GM21723 (cell line): ENCODE data around the gene GRIK1.

Source experiments
- ATAC-seq: cut with Tn5 transposase; IDR thresholded peaks from one replicate; pipeline ENCODE4 v1.9.1; 2021; ENCODE audit warnings: mild to moderate bottlenecking, moderate library complexity; ENCODE audit not compliant: unreplicated experiment

GRIK1 gene

GRCh38 chr21:29914326-29914725 is 25.5 kb downstream of the GRIK1 start:
- no peak for ATAC-seq

DNA sequence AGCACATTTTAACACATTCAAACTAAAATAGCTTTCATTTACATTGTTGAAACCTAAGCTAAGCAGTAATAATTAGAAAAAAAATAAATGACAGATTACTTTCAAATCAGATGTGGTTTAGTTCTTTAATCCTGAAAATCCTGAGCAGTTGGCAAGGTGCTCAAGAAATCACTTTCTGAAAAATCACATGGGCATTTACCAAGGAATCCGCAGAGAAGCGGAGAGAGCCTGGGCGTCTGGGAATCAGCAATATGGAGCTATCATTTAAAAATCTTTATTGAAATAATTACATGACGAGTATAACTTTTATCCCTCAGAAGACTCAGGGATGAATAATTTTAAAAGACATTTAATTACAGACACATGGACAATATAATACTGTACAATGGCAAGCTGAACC is 30.2 kb downstream of the GRIK1 start:
- no peak for ATAC-seq

GRCh38 chr21:29904359-29905282 is 35.2 kb downstream of the GRIK1 start:
- ATAC-seq: no peak

DNA sequence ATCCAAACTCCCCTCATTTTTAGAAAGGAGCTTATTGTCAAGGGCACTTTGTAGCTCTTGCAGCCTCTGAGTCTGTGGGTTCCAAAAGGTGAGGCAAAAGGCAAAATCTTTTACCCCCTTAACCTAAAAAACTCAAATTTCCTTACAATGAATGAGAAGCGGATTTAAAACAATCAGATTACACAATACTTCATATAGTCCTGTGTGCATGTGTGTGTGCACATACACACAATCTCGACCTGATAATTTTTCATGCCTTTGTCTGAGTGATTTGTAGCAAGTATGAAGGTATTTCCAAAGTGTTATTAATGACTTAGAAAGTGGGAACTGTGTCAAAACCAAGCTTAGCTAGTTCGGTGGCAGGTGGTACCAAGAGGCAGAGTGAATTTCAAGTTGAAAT is 42.9 kb downstream of the GRIK1 start:
- no peak for ATAC-seq

DNA sequence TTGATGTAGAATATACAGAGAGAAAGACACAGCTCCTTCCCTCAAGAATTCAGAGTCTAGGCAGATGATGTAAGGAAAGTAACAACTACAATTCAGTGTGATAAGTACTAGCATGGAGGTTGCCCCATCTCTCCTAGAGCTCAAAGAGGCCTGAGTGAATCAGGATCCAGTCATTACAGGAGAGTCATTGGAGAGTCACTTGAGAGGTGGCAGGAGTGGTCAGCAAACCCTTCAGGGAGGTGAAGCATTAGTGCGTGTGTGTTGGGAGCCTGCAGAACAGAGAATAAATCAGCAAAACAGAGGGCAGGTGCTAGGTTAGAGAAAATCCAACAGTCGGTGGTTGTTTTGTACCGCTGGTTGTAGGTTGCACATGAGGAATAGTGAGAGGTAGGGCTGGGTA is 46.1 kb downstream of the GRIK1 start:
- ATAC-seq: no peak

DNA sequence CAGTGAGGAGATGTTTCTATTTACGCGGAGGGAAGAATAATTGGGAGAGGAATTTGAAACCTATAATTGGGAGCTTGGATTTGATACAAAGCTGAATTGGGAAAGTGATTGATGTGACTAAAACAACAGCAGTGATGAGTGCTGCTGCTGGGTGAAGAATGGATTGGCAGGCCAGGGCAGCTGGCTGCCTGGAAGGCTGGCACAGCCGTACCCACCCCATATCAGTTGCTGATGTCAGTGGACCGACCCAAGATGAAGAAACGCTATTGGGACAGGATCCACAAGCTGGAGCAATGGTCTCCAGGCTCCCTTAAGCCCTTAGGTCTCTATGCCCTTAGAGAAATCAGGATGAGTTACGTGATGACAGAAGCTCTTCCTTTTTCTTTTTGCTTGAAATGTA is 47.4 kb downstream of the GRIK1 start:
- ATAC-seq: no peak

- ATAC-seq: no peak
Measured at GRCh38 chr21:29888437-29888836, 51.4 kb downstream of the GRIK1 start.

DNA sequence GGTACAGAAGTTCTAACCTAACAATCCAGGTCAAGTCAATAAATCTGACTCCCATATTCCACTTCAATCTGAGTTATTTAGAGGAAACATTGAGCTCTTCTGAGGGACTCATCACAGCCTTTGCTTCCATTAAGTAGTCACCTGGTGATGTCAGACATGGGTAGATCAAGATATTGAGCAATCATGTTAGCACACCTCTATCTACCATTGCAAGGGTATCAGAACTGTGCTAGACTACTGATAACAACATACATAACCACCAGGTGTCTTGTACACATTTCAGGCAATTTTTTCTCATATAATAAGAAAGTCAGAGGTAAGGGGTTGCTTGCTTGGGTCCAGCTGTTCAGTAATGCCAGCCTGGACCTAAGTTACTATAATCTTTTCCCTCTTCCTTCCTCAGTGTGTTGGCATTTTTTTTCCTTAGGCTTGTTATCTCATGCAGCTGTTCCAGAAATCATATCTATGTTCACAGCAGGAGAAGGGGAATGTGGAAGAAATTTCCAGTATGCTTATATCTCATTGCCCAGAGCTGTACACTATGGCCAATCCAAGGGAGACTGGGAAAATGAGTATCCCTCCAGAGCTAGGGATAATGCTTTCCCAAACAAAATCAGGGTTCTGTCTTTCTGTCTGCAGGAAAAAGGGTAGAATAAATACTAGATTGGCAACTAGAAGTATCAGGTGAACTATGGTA is 52.3 kb downstream of the GRIK1 start:
- no peak for ATAC-seq

- ATAC-seq: no peak
Measured at GRCh38 chr21:29885491-29885890, 54.3 kb downstream of the GRIK1 start.

DNA sequence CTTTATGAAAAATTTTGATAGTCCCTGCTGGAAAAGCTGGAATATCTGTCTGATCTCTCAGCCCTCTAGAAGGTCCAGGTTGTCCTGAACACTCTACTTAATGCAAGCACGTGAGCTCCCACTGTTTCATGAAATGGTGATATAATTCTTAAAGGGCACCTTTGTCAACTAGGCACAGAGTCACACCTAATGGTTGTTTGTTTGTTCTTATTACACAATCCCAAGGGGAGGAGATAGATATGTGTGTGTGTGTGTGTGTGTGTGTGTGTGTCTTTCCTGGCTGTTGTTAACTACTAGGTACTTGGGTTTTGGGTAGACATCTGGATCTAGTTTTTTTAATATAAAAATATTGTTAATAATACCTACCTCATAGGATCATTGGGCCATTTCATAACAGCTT is 63.9 kb downstream of the GRIK1 start:
- no peak for ATAC-seq

DNA sequence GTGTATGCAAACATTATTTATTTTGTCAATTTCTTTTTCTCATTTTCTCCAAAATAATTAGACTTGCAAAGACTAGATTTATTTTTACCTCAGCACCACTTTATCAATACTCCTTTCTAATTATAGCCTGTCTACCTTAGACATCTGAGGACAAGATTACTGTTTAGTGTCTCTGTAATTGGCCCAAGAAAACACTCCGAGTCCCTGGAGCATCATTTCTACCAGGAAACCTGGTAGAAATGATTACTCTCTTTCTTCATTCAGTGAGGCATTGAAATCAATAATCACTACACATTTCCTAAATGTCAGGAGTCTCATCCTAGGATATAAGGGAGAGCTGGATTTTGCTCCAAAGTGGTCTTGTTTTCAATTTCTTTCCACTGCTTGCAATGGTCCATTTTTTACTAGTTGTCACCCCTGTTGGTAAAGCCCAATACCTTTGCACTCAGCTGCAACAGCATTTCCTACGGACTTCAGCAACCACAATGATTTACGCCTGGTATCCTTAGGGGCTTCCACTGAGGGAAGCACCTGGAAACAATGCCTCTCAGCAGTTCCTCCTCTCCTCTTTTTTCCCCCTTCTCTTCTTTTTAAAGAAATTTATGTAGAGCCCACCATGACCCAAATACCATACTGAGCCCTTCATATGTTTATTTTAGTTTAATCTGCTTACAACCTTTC is 64.6 kb downstream of the GRIK1 start:
- no peak for ATAC-seq

DNA sequence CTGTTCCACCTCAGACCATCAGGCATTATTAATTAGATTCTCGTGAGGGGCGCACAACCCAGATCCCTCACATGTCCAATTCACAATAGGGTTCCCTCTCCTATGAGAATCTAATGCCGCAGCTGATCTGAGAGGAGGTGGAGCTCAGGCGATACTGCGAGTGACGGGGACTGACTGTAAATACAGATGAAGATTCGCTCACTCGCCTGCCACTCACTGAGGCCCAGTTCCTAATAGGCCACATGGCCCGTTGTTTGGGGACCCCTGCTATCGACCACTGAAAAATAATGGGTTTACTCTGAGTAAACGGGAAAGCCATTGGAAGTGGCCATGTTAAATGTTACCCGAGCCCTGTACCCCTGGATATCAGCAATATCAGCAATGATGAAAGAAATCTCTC is 65.9 kb downstream of the GRIK1 start:
- no peak for ATAC-seq

DNA sequence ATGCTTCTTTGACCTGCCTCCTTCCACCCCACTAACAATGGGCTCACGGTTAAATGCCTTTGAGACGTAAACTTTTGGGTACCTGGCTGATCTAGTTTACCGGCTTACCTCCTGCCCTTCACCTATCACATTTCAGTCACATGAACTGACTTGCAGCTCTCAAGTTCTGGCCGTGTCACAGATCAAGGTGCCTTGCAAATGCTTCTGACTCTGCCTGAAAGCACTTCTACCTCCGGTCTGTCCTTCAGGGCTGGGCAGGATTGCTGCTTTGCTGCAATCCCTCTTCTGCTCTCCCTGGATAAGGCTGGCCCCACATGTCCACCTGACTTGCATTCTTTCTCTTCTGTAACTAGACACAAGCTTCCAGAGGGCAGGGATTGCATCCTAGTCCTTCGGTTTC is 69.0 kb downstream of the GRIK1 start:
- ATAC-seq: no peak

DNA sequence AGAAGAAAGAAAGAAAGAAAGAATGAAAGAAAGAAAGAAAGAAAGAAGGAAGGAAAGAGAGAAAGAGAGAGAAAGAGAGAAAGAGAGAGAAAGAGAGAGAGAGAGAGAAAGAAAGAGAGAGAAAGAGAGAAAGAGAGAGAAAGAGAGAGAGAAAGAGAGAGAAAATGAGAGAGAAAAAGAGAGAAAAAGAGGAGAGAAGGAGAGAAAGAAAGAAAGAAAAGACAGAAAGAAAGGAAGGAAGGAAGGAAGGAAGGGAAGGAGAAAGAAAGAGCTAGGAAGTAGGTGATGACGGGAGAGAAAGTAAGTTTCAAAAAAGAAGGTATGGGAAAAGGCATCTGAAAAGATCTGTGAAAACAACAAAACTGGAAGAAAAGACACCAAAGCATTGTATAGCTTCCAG is 72.0 kb downstream of the GRIK1 start:
- no peak for ATAC-seq

DNA sequence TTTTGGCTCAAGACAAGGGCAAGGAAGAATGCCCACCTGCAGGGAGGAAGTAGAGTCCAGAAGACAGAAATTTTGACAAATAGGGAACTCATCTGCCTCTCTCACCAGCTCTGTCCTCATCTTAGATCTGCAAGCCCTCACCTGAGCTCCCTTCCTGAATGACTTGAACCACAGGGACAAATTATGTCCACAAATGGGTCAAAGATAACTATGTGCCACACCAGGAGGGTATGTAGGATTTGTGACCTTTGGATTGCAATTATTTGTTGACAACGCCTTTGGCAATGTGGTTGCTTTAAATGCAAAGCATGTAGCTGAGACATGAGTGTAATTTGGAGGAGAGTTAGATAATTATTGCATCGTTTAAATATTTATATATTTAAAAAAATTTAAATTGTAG is 79.5 kb downstream of the GRIK1 start:
- ATAC-seq: no peak

DNA sequence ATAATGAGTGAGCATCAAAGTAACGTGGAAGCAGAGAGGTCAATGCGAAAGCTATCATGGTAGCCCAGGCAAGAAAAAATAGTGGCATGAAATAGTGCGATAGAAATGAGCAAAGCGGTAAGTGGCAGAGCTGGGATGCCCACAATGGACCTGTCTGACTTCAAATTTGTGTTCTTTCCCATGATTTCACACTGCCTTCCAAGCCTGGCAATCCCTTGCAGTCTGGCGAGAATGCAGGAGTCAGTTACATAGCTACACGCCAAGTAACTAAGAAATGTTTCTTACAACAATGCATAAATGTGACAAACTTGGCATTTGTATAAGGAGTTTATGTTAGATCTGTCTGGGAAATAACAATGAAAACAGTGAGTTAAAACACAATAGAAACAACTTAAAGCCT is 82.6 kb downstream of the GRIK1 start:
- ATAC-seq: no peak

DNA sequence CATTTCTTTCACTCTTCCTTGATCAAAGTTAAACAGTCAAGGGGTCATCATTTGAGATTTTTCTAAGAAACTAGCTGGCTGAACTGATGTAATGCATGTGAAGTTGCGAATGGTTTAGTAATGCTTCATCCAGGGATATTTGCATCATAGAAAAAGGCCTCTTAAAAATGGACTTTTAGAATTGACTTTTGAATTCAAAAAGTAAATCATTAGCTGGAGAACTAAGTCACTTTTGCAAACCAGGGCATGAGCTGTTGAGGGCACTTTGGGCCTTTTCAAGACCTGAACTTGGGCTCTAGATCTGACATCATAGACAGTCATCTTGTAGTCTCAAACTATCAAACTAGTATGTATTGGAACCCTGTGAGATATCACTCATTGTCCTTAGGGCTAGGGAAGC is 85.0 kb downstream of the GRIK1 start:
- no peak for ATAC-seq

DNA sequence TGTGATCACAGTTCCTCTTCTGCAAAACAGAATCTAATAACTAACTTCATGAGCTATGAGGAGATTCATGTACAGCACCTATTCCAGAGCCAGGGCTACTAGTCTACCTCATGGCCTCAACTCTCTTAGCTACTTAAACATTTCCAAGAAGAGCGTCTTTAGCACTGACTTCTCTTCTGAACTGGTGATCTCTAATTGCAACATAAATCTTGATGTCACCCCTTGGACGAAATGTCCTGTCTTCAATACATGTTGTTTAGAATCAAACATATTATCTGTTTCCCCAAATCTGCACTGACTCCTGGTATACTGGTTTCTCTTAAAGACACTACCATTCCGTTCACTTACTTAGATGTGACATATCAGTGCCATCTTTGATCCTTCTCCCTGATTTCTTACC is 88.2 kb downstream of the GRIK1 start:
- ATAC-seq: no peak

GRCh38 chr21:29849735-29850176 is 90.0 kb downstream of the GRIK1 start:
- ATAC-seq: peak; percentile 97

DNA sequence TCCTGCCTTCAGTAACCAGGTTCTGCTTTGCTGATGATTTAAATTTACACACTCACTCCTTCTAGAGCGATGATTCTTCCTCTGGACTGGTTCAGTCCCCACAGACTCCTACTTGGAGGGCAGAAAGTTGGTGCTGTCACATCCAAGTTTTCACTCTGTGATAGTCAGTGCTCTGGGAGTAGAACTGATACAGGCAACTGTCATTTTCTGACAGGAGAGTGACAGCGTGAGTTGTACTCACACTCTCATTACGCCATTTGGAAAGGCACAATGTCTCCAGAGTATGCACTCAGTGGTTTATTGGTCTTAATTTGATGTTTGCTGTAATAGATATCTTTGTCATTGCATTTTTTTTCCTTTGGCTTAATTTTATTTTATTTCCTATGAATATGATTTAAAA is 96.0 kb downstream of the GRIK1 start:
- ATAC-seq: no peak

- no peak for ATAC-seq
Measured at GRCh38 chr21:29834617-29835016, 105.2 kb downstream of the GRIK1 start.

GRCh38 chr21:29832217-29832616 is 107.6 kb downstream of the GRIK1 start:
- ATAC-seq: no peak
